CD4-positive, alpha-beta T cell treated with Interleukin-6 for 4 hours (primary cell): ENCODE measurements around the gene THSD8.
"Not testable (repeated sequence)": the region's sequence is repeated elsewhere in the genome, so short reads cannot be mapped to it uniquely, and the experiment has no call there.

ENCODE experiments used
- DNase-seq: peaks from one replicate; pipeline ENCODE4 v3.0.0-alpha.2; 2020; ENCODE audit warnings: mixed read lengths

Gene THSD8

GRCh38 chr19:12825254-12826131, 23.6 kb downstream of the THSD8 start:
- peak; percentile 37 for DNase-seq

GRCh38 chr19:12828494-12828893, 26.6 kb downstream of the THSD8 start:
- peak; percentile 10 for DNase-seq

DNA sequence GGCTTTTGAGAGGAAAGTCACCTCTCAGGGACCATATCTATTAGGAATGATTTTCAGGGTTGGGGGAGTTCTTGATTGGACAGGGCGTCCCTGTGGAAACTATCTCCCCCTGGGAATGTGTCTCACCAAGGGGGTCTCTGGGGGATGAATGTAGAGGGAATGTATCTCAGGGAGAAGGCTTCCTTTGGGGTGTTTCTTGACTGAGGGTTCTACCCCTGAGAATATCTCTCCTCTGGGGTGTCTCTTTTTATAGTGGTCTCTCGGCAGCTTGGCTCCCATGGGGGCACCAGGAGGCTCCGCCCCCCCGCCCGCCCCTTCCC, 31.5 kb downstream of the THSD8 start:
- no peak for DNase-seq

DNA sequence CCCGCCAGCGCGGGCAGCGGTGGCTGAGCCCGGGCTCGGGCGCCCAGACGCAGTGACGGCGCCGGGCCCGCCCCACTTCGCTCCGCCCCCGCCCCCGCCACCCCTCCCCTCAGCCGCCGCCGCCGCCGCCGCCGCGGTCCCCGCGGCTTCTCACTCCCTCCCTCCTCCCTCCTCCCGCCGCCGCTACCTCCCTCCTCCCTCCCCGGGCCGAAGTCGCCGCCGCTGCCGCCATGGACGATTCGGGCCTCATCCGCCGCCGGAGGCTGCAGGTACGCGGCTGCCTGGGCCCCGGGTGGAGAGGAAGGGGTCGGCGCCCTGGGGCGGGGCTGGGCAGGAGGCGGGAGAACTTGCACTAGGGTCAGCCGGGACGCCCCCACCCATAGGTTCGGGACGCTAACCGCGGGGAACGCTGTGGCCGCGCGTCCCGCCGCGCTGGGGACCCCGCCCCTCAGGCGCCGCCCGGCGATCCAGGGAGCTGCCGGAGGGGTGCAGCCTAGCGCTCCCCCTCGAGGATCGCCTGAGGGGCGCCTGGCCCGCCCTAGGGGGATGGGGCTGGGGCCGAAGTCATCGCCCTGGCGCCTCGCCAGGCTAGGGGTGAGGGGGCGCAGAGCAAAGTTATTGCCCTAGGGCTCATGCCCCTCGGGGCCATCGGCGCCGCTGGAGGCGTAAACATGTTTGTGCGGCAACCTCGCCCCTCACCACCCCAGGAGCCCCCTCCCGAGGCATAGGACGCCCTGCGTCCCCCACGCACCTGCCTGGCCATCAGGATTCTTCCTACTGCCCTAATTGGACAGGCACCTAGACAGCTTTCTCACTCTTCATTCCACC, 32.1 kb downstream of the THSD8 start:
- peak; percentile 54 for DNase-seq

- DNase-seq: no peak
These were observed 32.7 kb downstream of the THSD8 start, which contains the start of gene RTBDN for GRCh38 chr19:12834566-12834943. TSS of gene RTBDN (minus strand) at chr19:12834579. CDS start at chr19:12829979, 4,600 bp downstream.

- peak; percentile 12 for DNase-seq
These were observed 33.3 kb downstream of the THSD8 start for GRCh38 chr19:12834976-12835757.

DNA sequence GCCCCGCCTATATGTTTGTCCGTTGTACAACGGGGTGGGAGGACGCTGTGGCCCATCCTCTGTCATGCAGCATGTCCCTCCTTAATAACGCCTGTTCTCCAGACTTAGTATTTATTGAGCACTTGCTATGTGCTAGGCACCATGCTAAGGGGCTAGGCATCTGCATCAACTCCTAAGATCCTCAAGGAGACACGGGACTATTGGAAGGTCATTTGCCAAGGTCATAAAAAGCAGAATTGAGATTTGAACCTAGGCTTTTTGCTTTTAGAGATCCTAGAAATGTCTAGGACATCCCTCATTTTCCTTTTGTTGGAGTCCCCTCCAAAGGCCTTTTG, 34.6 kb downstream of the THSD8 start:
- no peak for DNase-seq

- no peak for DNase-seq
These were observed 35.4 kb downstream of the THSD8 start for GRCh38 chr19:12837225-12837624.

- peak; percentile 56 for DNase-seq
These were observed 36.5 kb downstream of the THSD8 start, which contains the start of gene MAST1 for GRCh38 chr19:12838182-12838885. TSS of gene MAST1 (plus strand) at chr19:12838515. CDS start at chr19:12838573, 58 bp downstream.

GRCh38 chr19:12838886-12839756, 37.3 kb downstream of the THSD8 start:
- DNase-seq: peak; percentile 24

GRCh38 chr19:12840091-12841079, 38.5 kb downstream of the THSD8 start:
- DNase-seq: peak; percentile 11

DNA sequence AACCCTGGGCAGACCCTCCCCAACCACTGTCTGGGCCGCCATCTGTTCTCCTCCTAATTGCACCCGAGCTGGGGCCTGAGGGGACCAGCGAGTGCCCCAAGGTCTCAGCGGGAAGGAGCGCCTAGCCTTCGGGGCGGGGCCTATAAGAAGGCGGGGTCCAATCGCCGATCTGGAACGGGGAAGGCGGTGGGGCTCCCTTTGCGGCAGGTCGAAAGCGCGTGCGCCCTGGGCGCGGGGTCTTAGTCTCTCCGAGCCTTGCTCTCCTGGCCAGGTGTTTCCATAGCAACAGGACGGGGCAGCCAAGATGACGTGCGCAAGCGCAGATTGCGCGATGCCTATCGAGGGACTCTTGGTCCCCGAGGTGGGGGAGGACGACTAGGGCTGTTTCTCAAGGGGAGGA, 39.2 kb downstream of the THSD8 start:
- peak; percentile 15 for DNase-seq

- DNase-seq: no peak
These were observed 40.6 kb downstream of the THSD8 start for GRCh38 chr19:12842511-12842910.

GRCh38 chr19:12843328-12843727, 41.5 kb downstream of the THSD8 start:
- DNase-seq: no peak

DNA sequence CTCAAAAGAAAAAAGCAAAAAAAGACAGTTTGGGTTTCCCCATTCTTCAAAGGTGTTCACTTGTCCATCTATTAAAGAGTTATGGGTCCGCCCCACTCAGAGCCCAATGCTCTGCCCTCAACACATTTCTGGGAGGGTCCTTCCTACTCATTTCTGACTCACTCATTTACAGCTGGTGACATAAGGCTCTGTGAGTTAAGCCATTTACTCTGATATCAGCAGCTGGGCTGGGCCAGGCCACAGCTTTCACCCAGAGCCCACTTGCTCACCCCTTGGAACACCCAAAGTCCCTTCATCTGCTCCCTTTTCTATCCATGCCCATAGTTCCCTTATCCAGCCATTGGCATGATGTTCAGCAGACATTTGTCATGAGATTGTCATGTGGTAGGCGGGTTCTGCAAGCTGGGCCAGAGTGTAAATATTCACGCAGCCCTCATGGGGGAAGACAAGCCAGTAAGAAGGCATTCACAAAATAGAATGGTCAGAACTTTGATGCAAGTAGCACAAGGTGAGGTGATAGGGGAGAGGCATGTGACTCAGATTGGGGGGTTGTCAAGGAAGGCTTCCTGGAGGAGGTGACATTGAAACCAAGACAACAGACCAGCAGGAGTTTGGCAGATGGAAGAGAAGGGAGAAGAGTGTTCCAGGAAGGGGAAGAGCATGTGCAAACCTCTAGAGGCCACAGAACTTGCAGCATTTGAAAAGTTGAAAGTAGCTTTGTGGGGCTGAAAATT, 42.3 kb downstream of the THSD8 start:
- DNase-seq: no peak

DNA sequence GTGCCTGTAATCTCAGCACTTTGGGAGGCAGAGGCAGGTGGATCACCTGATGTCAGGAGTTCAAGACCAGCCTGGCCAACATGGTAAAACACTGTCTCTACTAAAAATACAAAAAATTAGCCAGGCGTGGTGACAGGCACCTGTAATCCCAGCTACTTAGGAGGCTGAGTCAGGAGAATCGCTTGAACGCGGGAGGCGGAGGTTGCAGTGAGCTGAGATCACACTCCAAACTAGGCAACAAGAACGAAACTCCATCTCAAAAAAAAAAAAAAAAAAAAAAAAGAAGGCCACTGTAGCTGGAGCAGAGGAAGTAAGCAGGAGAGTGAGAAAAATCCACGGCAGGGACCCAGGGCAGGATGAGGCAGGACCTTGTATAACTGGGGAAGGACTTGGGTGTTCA, 44.7 kb downstream of the THSD8 start:
- DNase-seq: not testable (repeated sequence)

DNA sequence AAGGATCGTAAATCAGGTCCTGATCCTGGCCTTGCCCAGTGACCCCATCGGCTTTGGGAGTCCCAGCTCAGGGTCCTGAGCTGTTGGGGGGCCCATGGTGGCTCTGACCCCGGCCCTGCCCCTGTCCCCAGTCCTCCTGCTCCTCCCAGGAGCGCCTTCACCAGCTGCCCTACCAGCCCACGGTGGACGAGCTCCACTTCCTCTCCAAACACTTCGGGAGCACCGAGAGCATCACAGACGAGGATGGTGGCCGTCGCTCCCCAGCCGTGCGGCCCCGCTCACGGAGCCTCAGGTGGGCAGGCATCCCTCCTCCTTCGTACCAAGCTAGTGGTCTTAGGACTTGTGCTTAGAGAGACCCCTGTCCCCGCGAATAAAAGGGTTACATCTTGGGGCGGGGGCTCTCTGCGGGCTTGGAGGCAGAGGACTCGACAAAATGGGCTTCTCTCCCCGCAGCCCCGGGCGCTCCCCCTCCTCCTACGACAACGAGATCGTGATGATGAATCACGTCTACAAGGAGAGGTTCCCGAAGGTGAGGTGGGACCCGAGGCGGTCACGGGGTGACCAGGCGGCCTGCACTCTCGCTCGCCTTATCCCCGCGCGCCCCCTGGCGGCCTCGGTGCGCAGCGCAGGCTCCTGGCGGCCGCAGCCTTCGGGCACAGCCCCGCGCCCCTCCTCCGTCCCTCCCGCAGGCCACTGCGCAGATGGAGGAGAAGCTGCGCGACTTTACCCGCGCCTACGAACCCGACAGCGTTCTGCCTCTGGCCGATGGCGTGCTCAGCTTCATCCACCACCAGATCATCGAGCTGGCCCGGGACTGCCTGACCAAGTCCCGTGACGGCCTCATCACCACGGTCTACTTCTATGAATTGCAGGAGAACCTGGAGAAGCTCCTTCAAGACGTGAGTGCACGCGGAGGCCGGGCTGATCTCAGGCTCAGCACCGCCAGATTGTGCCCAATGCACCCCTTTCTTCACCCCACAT, 45.6 kb downstream of the THSD8 start:
- DNase-seq: peak; percentile 83
